ENCODE results near the gene TNFRSF12A.
"Not testable (repeated sequence)": the region's sequence is repeated elsewhere in the genome, so short reads cannot be mapped to it uniquely, and the experiment has no call there.

The TNFRSF12A gene

GRCh38 chr16:3051494-3051893 lies 31.3 kb downstream of the TNFRSF12A start:
- no peak for DNase-seq

DNA sequence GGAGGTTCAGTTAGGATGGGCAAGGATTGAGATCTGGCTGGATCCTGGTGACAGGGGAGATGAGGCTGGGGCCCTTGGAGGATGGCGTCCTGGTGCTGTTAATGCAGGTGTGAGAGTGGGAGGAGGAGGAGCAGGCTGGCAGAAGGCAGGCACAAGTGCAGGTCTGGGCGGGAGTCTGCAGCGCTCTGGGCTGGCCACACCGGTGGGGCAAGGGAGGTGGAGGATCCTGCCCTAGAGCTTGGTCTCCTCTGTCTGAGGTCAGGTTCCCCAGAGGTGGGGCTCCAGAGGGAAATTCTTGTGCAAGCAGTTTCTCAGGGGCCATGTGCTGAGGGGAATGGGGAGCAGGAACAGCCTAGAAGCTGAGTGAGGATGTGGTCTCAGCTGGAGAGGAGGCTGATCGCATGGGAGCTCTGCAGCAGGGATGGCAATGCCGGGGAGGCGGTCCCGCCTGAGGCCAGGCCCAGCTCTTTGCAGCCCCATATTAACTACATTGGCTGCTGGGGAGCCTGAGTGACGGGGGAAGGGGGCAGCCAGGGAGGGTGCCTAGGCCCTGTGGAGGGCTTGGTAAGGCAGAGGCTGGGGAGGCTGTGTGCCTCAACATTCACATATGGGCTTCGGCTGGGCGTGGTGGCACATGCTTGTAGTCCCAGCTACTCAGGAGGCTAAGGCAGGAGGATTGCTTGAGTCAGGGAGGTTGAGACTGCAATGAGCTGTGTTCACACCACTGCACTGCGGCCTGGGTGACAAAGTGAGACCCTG lies 32.6 kb downstream of the TNFRSF12A start:
- not testable (repeated sequence) for DNase-seq

- DNase-seq: not testable (repeated sequence)
These were observed 33.2 kb downstream of the TNFRSF12A start for GRCh38 chr16:3053330-3053710.

- DNase-seq: no peak
These were observed 35.0 kb downstream of the TNFRSF12A start for GRCh38 chr16:3054965-3055733.

DNA sequence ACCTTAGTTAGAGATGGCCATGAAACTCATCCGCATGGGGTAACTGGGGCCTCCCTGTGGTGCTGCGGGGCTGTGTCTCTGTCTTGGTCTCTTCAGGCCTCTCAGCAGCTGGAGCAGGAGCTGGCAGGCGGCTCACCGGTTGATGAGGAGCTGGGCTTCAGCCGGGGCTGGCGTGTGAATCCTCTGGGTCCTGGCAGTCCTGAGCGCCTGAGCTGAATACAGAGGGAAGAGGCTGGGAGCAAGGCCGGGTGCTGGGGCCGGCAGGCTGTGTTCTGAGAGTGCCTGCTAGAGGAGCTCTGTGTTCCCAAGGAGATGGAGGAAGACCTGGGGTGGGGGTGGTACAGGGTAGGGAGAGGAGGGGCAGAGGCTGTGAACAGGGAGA lies 35.6 kb downstream of the TNFRSF12A start:
- DNase-seq: not testable (repeated sequence)

DNA sequence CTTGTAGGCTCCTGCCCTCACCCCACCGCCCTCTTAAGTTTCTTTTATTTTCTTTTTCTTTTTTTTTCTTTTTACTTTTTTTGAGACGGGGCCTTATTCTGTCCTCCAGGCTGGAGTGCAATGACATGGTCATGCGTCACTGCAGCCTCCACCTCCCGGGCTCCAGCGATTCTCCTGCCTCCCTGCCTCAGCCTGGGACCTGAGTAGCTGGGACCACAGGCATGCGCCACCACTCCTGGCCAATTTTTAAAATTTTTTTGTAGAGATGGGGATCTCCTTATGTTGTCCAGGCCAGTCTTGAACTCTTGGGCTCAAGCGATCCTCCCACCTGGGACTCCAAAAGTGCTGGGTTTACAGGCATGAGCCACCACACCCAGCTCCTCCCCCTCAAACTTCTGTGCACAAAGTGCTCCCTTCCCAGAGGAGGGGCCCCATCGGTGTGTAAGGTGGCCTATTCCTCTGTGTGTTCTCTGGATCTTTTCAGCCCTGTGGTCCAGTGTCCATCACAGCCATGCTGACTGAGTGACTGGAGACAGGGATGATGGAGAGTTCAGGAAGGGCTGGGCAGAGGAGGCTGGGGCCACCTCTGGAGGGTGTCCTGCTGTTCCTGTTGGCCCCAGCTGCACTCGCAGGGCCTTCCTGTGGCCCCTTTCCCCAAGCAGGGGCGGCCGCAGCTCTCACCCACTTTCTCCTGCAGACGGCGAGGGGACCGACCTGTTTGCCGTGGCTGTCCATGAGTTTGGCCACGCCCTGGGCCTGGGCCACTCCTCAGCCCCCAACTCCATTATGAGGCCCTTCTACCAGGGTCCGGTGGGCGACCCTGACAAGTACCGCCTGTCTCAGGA lies 36.4 kb downstream of the TNFRSF12A start:
- no peak for DNase-seq

DNA sequence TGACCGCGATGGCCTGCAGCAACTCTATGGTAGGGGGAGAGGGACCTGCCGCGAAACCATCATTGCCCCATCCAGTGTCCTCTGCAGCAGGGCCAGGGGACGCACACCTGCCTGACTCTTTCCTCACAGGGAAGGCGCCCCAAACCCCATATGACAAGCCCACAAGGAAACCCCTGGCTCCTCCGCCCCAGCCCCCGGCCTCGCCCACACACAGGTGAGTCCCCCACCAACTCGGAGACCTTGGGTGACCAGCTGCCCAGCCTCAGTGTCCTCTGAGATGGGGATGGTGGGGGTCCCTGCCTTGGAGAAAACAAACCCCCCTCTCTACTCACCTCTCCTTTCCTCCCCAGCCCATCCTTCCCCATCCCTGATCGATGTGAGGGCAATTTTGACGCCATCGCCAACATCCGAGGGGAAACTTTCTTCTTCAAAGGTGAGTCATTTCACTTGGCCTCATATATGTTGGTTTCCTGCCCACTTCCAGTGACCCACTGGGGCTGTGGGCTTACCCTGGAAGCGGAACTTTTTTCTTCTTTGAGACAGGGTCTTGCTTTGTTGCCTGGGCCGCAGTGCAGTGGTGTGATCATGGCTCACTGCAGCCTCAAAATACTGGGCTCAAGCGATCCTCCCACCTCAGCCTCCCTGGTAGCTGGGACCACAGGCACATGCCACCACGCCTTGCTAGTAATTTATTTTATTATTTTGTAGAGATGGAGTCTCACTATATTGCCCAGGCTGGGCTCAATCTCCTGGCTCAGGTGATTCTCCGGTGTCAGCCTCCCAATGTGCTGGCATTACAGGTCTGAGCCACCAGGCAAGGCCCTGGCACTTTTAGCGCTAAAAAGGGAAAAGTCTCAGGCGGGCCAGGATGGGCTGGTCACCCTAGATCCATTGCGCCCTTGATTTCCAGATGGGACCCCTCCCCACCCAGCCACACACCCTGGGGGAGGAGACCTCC lies 37.3 kb downstream of the TNFRSF12A start:
- DNase-seq: no peak

- no peak for DNase-seq
These were observed 38.2 kb downstream of the TNFRSF12A start for GRCh38 chr16:3058139-3059030.

GRCh38 chr16:3059041-3059722 lies 39.0 kb downstream of the TNFRSF12A start:
- DNase-seq: peak; percentile 84

DNA sequence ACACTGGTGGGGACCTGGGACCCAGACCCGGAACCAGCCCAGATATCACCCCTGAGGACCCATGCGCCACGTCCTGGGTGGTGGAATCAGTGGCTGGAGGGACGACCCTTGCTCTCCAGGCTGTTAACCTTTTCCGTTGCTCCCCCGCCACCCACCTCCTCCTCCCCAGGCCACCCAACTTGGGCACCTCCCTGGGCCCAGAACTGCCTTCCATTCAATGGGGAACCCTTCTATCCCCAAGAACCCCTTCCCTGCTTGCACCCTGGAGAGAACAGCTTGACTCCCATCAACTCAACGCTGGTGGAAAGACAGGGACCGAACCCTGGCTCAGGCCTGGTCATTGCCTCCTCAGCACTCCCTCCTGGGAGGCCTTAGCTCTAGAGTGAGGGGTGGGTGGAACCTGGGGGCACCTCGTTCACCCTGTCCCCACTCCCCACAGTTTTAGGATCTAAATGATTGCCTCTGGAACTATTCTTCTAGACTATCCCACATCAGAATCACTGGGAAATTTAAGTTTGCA lies 39.6 kb downstream of the TNFRSF12A start:
- no peak for DNase-seq

GRCh38 chr16:3060339-3061127 lies 40.4 kb downstream of the TNFRSF12A start:
- no peak for DNase-seq

DNA sequence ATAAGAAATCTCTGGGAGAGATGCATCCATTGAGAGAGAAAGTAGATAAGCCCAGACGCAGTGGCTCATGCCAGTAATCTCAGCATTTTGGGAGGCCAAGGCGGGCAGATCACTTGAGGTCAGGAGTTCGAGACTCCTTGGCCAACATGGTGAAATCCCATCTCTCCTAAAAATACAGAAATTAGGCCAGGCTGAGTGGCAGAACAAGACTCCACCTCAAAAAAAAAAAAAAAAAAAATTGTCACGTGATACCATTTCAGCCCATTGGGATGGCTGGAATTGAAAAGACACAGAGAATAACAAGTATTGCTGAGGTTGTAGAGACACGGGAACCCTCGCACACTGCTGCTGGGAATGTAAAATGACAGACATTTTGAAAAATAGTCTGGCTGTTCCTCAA lies 42.4 kb downstream of the TNFRSF12A start:
- no peak for DNase-seq

DNA sequence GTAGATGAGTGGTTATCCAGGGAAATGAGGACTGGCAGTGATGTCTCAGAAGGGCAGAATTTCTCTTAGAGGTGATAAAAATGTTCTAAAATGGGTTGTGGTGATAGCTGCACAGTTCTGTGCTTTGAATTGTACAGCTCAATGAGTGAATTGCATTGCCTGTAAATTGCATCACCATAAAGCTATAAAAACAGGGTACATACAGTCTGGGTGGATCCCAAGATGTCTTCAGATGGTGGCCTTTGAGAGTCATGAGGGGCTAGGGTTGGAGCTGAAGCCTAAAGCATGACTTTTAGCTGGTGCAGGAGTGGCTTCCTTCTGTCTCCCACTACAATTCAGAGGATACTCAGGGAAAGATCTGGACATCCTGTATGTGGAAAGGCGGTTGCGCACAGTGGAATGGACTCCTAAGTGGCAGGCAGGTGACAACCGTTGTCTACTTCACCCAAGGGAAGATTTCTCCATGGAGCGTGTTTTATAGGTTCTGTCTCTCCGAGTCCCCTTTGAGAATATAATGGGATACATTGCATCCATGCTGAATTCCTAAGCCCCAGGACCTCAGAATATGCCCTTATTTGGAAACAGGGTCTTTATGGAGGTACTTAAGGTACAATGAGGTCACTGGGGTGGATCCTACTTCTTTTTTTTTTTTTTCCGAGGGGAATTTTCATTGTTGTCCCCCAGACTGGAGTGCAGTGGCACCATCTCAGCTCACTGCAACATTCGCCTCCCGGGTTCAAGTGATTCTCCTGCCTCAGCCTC lies 43.6 kb downstream of the TNFRSF12A start:
- no peak for DNase-seq

DNA sequence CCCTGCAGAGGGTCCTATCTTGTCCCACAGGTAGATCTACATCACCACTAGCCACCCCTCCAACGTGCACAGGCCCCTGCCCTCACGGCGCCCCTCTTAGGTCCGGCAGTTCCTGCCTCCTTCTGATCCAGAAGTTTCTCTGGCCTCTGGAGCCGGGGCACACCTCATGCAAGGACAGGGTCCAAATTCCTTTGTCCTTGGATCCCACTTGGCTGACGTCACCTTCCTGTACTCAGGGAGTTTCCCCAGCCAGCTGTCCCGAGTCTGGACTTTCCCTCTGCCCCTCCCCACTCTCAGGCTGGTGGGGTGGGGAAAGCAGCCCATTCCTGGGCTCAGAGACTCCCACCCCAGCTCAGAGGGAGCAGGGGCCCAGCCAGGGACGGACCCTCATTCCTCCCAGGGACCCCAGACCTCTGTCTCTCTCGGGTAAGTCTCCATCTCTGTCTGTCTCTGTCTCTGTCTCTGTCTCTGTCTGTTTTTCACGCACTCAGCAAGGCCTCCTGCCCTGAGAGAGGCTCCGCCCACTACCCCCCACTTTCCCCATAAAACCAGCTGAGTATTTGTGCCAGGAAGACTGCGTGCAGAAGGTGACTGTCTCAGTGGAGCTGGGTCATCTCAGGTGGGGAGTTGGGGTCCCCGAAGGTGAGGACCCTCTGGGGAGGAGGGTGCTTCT lies 45.0 kb downstream of the TNFRSF12A start, which contains the start of gene IL32:
Gene IL32 (plus strand): TSS at position 572 of the 673 bp plus-strand sequence. CDS start 172 bp downstream, outside the sequence.
- peak; percentile 75 for DNase-seq

GRCh38 chr16:3065742-3066439 lies 45.7 kb downstream of the TNFRSF12A start:
- no peak for DNase-seq

- DNase-seq: no peak
These were observed 46.2 kb downstream of the TNFRSF12A start for GRCh38 chr16:3066440-3066748.

GRCh38 chr16:3068487-3068886 lies 48.3 kb downstream of the TNFRSF12A start:
- DNase-seq: no peak
